Choroid plexus epithelial cell (primary cell): ENCODE data around the gene SNCG.

Experiments used
- DNase-seq: peaks from one replicate; pipeline ENCODE4 v3.0.0-alpha.2; 2010; ENCODE audit warnings: low read depth
- H3K4me3 ChIP-seq: 2 replicates; pipeline ENCODE4 v1.5.1; 2011; ENCODE audit warnings: low read depth, mild to moderate bottlenecking, control low read depth, low read length, moderate library complexity
- TF ChIP-seq, protein P1 (sequence below): conservative IDR thresholded peaks from 2 replicates; pipeline ENCODE4 v1.5.1; 2011; ENCODE audit warnings: low read depth, mild to moderate bottlenecking, control low read depth, inconsistent platforms, low read length, moderate library complexity

SNCG gene

DNA sequence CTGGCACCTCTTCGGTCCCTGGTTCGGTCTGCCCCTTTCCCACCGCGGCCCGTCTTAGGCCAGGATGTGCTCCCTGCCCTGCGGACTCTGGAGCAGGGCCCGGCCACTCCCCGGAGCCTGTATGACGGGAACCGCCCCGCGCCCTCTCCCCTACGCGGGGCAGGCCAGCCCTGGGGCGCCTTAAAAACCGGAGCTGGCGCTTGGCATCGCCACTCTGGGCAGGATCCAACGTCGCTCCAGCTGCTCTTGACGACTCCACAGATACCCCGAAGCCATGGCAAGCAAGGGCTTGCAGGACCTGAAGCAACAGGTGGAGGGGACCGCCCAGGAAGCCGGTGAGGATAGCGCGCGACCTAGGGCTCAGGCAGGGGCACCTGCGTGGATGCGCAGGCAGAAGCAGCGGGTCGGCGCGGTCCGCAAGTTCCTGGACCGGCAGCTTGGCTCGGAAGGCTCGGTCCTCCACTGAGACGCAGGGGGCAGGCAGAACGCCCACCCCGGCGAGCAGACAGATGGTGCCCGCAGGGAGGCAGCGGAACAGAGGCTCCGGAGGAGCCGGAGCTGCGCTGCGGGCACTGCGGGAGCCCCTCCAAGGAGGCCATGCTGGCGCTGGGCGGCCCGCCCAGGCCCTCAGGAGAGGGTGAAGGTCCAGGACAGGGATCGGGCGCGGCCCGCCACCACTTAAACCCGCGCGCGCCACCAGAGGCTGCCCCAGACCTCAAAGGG is 10.0 kb downstream of the SNCG start, which contains the start of gene ADIRF:
ADIRF (plus strand) TSS at position 212 of the 723 bp plus-strand sequence; CDS start at position 275, 63 bp downstream.
- no peak within 1 kb of the TSS for H3K4me3 ChIP-seq
- no peak for DNase-seq
- TF ChIP-seq, protein P1, sequence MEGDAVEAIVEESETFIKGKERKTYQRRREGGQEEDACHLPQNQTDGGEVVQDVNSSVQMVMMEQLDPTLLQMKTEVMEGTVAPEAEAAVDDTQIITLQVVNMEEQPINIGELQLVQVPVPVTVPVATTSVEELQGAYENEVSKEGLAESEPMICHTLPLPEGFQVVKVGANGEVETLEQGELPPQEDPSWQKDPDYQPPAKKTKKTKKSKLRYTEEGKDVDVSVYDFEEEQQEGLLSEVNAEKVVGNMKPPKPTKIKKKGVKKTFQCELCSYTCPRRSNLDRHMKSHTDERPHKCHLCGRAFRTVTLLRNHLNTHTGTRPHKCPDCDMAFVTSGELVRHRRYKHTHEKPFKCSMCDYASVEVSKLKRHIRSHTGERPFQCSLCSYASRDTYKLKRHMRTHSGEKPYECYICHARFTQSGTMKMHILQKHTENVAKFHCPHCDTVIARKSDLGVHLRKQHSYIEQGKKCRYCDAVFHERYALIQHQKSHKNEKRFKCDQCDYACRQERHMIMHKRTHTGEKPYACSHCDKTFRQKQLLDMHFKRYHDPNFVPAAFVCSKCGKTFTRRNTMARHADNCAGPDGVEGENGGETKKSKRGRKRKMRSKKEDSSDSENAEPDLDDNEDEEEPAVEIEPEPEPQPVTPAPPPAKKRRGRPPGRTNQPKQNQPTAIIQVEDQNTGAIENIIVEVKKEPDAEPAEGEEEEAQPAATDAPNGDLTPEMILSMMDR = no peak

DNA sequence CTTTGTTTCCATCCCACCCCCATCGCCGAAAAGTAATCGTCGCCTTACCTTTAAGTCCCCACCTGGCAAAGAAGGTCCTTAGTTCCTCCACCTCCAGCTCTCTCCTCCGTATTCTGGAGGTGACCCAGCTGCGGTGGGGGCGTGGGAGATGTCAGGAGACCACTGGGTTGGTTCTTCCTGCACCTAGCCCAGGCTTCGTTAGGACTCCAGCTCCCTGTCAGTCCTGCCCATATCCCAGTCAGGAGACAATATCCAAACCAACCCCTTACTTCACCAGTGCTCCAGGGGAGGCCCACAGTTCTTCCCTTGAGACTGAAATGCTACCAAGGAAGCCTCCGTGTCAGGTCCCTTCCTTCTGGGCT is 10.6 kb downstream of the SNCG start:
- no peak for DNase-seq
- H3K4me3 ChIP-seq = no peak overlapping the region
- TF ChIP-seq, protein P1 = no peak

DNA sequence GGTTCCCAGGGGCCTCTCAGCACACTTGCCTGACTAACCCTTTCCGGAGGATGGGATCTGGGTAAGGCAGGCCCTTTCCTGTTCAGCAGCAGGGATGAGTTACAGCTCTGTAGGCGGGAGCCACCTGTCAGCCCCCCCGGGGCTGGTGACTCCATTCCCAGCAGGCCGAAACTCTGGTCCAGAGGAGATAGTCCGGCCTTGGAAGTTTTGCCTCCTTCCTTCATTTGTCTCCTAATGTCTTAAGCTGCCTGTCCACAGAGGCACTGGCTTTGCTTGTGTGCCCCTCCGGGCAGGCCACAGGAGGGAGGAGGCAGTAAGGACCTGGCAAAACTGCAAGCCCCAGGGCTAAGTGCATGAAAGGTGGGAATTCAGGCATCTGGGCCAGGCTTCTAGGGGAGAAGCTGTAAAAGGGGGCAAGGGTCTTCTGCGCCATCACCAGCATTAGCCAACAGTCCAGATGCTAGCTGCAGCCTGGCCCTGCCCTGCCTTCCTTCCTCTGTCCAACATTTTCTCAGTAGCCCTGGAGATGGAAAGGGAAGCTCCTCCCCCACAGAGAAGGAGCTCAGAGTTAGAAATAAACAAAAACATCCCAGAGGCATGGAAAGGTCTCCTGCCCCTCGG is 11.1 kb downstream of the SNCG start:
- TF ChIP-seq, protein P1 = no peak
- H3K4me3 ChIP-seq = no peak overlapping the region

DNA sequence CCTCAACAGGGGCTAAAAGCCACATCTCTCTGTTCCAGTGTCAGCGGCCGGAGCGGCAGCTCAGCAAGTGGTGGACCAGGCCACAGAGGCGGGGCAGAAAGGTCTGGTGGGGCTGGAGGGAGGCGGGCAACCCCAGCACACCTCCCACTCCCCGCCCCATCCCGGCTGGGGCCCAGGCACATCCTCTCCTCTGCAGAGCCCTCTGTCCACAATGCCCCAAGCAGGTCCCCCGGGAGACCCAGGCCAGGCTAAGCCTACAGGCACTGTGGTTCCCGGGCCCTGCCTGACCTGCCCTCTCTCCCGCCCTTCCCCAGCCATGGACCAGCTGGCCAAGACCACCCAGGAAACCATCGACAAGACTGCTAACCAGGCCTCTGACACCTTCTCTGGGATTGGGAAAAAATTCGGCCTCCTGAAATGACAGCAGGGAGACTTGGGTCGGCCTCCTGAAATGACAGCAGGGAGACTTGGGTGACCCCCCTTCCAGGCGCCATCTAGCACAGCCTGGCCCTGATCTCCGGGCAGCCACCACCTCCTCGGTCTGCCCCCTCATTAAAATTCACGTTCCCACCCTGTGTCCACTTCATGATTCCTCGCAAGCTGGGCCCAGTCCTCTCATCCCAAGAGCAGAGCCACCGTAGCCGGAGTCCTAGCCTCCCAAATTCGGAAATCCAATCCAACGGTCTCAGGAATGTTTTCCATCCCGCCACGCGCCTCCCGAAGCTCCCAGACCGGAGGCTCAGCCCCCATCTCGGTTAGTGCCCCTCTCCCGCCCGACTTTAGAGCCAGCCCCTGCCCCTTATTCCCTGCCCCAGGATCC is 12.0 kb downstream of the SNCG start:
- no peak for DNase-seq
- H3K4me3 ChIP-seq = peak overlapping the region; percentile 66

More for the DNA sequence above, 11.1 kb downstream of the SNCG start:
- DNase-seq = no peak

DNA sequence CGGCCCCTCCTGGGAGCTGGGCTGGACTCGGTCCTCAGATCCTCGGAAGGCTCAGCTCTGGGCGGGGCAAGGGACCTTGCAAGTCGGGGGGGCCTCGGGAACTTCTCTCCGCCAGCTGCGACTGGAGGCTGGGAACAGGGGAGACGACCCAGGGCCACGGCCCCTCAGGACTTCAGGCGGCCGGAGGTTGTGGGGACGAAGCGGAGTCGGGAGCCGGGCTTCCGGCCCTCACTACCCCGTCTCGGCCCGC is 12.5 kb downstream of the SNCG start:
- TF ChIP-seq, protein P1 = no peak
- no peak for DNase-seq
- H3K4me3 ChIP-seq = peak overlapping the region; percentile 66

More for the DNA sequence above, 12.0 kb downstream of the SNCG start:
- TF ChIP-seq, protein P1 = no peak

DNA sequence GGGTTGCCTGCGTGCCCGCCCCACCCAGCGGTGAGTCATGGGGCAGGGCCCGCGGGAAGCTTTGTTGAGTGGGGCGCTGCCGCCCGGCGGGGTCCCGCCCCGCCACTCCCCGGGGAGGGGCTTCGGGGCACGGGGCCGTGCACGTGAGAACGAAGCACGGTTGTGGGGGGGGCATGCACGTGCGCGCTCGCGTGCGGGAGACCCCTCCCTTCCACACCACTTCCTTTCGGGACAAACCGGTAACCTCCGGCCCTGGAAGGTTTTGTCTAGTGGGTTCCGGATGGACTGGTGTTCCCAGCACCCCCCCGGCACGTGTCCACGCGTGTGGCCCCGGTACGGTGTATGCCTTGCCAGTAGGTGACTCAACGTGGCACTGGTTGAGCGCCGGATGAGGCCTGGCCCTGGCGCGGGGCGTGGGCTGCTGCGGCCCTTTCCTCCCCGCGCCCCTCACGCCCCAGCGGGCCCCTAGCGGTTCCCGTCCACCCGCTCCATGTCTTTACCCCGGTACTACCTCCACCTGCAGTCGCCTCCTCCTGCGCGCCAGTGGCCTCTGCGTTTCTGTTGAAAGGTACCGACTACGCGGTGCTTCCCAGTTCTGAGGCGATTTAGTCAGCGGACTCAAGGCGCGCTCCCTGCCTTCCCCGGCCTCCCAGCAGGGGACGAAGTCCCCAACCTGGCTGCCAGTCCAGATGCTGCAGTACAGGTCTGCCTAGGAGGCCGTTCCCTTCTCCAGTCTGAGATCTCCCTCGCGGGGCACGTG is 13.0 kb downstream of the SNCG start:
- DNase-seq = peak; percentile 75
- peak overlapping the region; percentile 66 for H3K4me3 ChIP-seq
- TF ChIP-seq, protein P1 = peak; percentile 1
